Uterus (tissue), 4 donors: ENCODE measurements around the gene NSD1. TPM values are rescaled to one million over a fixed set of nuclear protein-coding genes. Genes with fewer than 3 reads are reported as not detected.
A peak's percentile ranks its signal among the peaks of the same experiment; 100 is the strongest.

Experiments
- DNase-seq, 2 donors: peaks; one replicate each; pipeline ENCODE4 v3.0.0-alpha.2; 2019 to 2020
- H3K27ac ChIP-seq, 2 donors: fragments of 200-600 bp; sonication (generic); 1 replicate in 1 of 2; 2 replicates in 1 of 2; pipeline ENCODE4 v1.5.1; 2016 to 2018
- H3K27me3 ChIP-seq, 2 donors: fragments of 200-600 bp; sonication (generic); one replicate each; pipeline ENCODE4 v1.5.1; 2018 to 2019; ENCODE audit warnings: control low read depth in 1 of 2
- H3K36me3 ChIP-seq, 2 donors: fragments of 200-600 bp; sonication (generic); one replicate each; pipeline ENCODE4 v1.5.1; 2019; ENCODE audit warnings: control low read depth in 1 of 2
- H3K4me1 ChIP-seq, 2 donors: fragments of 200-600 bp; sonication (generic); one replicate each; pipeline ENCODE4 v1.5.1; 2018 to 2019; ENCODE audit warnings: control low read depth in 1 of 2
- H3K4me3 ChIP-seq, 2 donors: fragments of 200-600 bp; sonication (generic); 1 replicate in 1 of 2; 2 replicates in 1 of 2; pipeline ENCODE4 v1.5.1; 2018 to 2019; ENCODE audit warnings: mild to moderate bottlenecking in 1 of 2
- H3K9me3 ChIP-seq, 2 donors: fragments of 200-600 bp; sonication (generic); one replicate each; pipeline ENCODE4 v1.5.1; 2019; ENCODE audit warnings: control low read depth in 1 of 2
- CTCF ChIP-seq, 4 experiments: fragments of 200-600 bp in 2 of 4; fragments of 450-650 bp in 2 of 4; sonication (generic) in 2 of 4; IDR thresholded peaks; one replicate each; pipeline ENCODE4 v1.5.1; 2016 to 2019; ENCODE audit warnings: antibody characterized with exemption in 4 of 4, mild to moderate bottlenecking in 2 of 4, moderate library complexity in 1 of 4
- POLR2A ChIP-seq, 2 donors: fragments of 450-650 bp; IDR thresholded peaks; one replicate each; pipeline ENCODE4 v1.6.1; 2016; ENCODE audit warnings: antibody characterized with exemption in 2 of 2, mild to moderate bottlenecking in 1 of 2, moderate library complexity in 1 of 2
- intact Hi-C: fragments of 100-400 bp; cut with DNase I; formaldehyde crosslinking; loops from one replicate; pipeline ENCODE4 v1.15.1; 2023; ENCODE audit warnings: low total_unique reads
- total RNA-seq, 4 donors: library from RNA; depleted of rRNA in 3 of 4; stranded (reverse); fragments of >200 nt in 3 of 4; gene quantifications; one replicate each; pipeline versions ENCODE4 v1.1.0 to v1.2.4, GENCODE V29; 2014 to 2023
- donor health status: DM: yes; HTN: yes; CAD: no.

The NSD1 gene
- 100 to 1,000 TPM in 2 of 4 donors, 10 to 100 TPM in 2; 24.1 to 132 (median 64.6) TPM for total RNA-seq

GRCh38 chr5:177133096-177133852, at the start of gene NSD1:
NSD1 (plus strand) TSS chr5:177133773; CDS start chr5:177135104, 1,331 bp downstream.
- peak within 1 kb of the TSS; percentile 63 to 64 for H3K4me3 ChIP-seq
- intact Hi-C loops: no loop called here
- no peaks in the 10 kb centered on the region for H3K9me3 ChIP-seq
- peaks cover 16 to 22% of the 10 kb centered on the region in 2 donors for H3K4me1 ChIP-seq
- peak within 1 kb of the TSS; percentile 92 to 99 for H3K27ac ChIP-seq
- DNase-seq: peak; percentile 89 to 94
- H3K27me3 ChIP-seq: no peaks in the 10 kb centered on the region
- no peaks in the 10 kb centered on the region for H3K36me3 ChIP-seq
- peak in 1 of 4 experiments; percentile 16 for TF ChIP-seq CTCF (IDR thresholded peaks at IDR 0.05)
- TF ChIP-seq POLR2A (IDR thresholded peaks at IDR 0.05): peak; percentile 36 to 78

GRCh38 chr5:177084175-177084574, 49.4 kb upstream of the NSD1 start:
- intact Hi-C loops: no loop called here
- H3K4me3 ChIP-seq: no peak overlapping the region
- H3K9me3 ChIP-seq: no peaks in the 10 kb centered on the region
- no peak for TF ChIP-seq CTCF (IDR thresholded peaks at IDR 0.05)
- no peak for TF ChIP-seq POLR2A (IDR thresholded peaks at IDR 0.05)
- H3K27me3 ChIP-seq: no peaks in the 10 kb centered on the region
- peaks cover 0 to 6% of the 10 kb centered on the region in 2 donors for H3K4me1 ChIP-seq
- no peak for DNase-seq
- no peaks in the 10 kb centered on the region for H3K36me3 ChIP-seq
- no peak overlapping the region for H3K27ac ChIP-seq

DNA sequence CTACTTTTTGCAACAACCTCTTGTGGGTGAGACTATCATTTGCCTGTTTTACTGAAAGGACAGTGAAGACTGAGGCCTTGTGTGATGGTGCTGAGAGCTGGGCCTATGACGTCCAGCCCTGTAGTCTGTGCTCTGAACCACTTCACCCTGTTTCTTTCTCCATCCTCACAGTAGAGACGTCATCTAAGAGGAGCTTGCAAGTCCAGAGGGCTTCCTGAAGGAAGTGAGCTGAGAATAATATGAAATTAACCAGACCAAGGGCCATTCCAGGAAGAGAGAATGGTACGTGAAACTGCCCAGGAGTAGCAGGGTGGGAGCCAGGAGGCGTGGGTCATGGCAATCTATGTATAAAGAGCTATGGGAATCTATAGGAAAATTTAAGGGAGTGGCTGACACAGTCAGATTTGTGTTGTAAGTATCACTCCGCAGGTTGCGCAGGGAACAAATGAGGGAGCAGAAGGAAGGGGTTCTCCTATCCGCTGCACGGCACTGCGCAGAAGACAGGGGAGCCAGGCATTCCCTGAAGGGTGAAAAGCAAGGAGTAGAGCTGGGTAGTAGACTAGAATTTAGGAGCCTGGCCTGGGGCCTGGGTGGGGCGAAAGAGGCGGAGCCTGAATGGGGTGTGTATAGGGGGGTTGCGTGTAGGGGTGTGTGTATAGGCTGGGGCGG, 47.5 kb upstream of the NSD1 start:
- DNase-seq: peak in 1 of 2 donors; percentile 70
- Histone ChIP-seq H3K36me3 (no peaks in the 10 kb centered on the region), H3K4me1 (peaks cover 0 to 6% of the 10 kb centered on the region in 2 donors), H3K27me3 (no peaks in the 10 kb centered on the region), H3K4me3 (no peak overlapping the region), H3K27ac (peak overlapping the region in 1 of 2 donors; percentile 22), H3K9me3 (no peaks in the 10 kb centered on the region)
- TF ChIP-seq POLR2A (IDR thresholded peaks at IDR 0.05) (no peak), CTCF (IDR thresholded peaks at IDR 0.05) (no peak)
- intact Hi-C loops: no loop called here

DNA sequence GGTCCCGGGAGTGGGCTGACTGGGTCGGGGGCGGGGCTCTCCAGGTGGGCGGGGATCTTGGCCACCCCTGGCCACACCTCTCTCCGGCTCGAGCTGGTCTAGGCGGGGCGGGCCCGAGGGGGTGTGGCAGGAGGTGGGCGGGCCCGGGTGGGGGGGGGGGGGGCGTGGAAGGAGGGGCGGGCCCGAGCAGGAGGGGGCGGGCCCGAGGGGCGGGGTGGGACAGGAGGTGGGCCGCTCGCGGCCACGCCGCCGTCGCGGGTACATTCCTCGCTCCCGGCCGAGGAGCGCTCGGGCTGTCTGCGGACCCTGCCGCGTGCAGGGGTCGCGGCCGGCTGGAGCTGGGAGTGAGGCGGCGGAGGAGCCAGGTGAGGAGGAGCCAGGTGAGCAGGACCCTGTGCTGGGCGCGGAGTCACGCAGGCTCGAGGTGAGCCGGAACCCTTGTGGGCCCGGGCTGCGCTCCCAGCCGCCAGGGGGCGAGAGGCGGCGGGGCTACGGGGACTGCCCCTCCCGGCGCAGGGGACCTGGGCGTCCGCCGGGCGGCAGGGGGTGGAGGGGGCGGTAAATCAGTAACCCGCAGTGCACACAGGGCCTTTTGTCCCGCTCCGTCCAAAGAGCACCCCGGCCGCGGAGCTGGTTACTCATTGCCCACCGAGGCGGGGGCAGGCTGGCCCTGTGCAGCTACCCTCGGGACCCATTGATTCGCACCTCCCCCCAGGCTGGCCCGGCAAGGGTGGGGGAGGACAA, 46.7 kb upstream of the NSD1 start, which contains the start of gene FGFR4:
FGFR4 (plus strand) TSS at position 262 of the 744 bp plus-strand sequence. CDS start 2,688 bp downstream, outside the sequence.
- Histone ChIP-seq H3K9me3 (no peaks in the 10 kb centered on the region), H3K27me3 (no peaks in the 10 kb centered on the region), H3K4me3 (peak within 1 kb of the TSS; percentile 12 to 44), H3K27ac (peak within 1 kb of the TSS in 1 of 2 donors; percentile 22), H3K36me3 (no peaks in the 10 kb centered on the region), H3K4me1 (peaks cover 0 to 6% of the 10 kb centered on the region in 2 donors)
- TF ChIP-seq CTCF (IDR thresholded peaks at IDR 0.05) (peak in 3 of 4 experiments; percentile 25 to 57 (median 42)), POLR2A (IDR thresholded peaks at IDR 0.05) (peak in 1 of 2 donors; percentile 31)
- peak in 1 of 2 donors; percentile 73 for DNase-seq
- intact Hi-C loops: no loop called here
